KOPT-K1 (cell line): Measurements from ENCODE around the gene GRM8.
"Not testable (repeated sequence)": the region's sequence is repeated elsewhere in the genome, so short reads cannot be mapped to it uniquely, and the experiment has no call there.

Experiments used
- H3K27ac ChIP-seq: fragments of 200-600 bp; sonication (generic); 2 replicates; pipeline ENCODE4 v1.5.1; 2016; ENCODE audit warnings: antibody characterized with exemption, mild to moderate bottlenecking, low read depth, low read length; ENCODE audit not compliant: poor library complexity, severe bottlenecking
- H3K36me3 ChIP-seq: fragments of 200-600 bp; sonication (generic); 2 replicates; pipeline ENCODE4 v1.5.1; 2017; ENCODE audit warnings: antibody characterized with exemption, mild to moderate bottlenecking, low read length, moderate library complexity; ENCODE audit not compliant: insufficient read depth
- H3K9me3 ChIP-seq: fragments of 200-600 bp; sonication (generic); 2 replicates; pipeline ENCODE4 v1.5.1; 2017; ENCODE audit warnings: antibody characterized with exemption, low read length, mild to moderate bottlenecking; ENCODE audit not compliant: insufficient read depth, poor library complexity, severe bottlenecking

Gene GRM8

DNA sequence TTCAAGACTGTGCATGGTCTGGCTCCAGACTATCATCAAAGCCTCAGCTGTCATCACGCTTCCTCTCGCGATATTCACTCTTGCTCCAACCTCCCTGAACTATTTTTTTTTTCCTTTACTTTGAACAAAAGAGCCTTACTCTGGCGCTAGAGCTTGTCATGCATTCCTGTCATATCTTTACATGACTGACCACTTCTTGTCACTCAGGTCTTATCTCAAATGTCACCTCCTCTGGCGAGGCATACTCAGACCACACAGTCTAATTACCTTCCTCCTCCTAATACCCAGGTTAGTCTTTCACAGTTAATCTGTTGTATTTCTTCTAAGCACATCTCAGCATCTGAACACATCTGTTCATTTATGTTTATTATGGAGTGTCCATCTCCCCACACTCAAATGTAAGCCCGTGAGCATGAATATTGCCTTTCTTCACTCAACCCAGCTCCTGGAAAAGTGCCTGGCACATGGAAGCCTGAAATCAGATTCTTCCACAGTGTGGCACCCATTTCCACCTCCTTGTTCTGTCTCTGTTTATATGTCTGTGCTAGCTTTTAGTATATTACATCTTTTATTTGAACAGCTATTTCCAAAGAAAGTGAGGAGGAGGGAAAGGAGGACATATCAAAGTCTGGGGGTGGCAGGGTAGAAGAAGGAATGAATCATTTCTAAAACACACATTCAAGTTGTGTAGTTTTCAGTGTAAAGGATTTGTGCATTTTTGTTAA lies 351.5 kb downstream of the GRM8 start:
- not testable (repeated sequence) for H3K27ac ChIP-seq, H3K36me3 ChIP-seq, H3K9me3 ChIP-seq

DNA sequence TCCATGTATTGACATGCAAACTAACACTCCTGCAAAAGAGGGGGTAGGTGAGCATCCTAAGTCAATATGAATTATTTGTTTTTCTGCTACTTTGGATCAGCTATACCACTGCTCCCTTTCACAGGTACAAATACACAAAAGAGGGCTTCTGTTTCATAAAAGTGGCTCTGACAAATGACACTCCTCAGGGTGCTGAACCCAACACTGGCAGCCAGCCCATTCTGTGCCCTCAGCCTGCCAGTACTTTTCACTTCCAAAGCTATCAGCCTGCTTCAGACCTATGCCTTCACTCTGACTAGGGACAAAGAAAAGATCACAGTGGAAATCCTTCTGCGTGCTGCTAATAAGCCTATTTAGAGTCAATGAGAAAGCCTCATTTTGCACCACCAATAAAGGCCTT lies 364.8 kb downstream of the GRM8 start:
- not testable (repeated sequence) for H3K36me3 ChIP-seq, H3K27ac ChIP-seq, H3K9me3 ChIP-seq

DNA sequence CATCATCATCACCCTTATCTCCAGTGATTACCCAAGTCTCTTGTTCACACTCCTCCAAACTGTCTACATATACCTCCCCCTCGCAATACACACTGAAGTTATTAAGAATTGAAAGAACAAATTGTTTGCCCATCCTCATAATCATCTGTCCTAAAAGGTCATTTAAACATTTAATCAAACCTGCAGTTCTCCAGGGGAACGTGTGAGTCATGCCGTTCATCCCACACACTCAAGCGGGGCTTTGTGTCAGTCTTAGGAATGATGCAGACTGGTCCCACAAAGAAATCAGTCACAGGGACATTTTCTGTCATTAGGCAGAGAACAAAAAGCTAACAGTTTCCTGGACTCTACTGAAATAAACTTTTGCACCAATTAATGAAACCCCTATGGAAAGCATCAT lies 365.2 kb downstream of the GRM8 start:
- H3K36me3 ChIP-seq, H3K9me3 ChIP-seq, H3K27ac ChIP-seq: not testable (repeated sequence)

DNA sequence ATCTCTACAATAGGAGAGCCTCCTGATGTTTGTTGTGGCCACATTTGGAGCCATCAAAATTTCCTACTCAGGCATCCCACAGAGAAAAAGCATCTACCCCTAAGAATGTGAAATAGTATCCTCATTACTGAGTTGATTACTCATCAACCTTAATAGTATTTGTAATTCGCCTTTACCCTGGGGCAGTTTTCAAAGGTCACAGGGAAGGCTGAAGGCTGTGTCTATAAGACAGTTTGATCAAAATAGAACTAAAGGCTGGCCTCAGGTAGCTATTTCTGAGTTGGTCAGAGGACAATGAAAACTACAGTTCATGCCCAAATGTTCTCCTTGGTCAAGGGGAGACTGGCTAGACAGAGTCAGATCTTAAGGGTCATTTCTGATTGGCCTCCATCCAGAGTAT lies 370.0 kb downstream of the GRM8 start:
- not testable (repeated sequence) for H3K27ac ChIP-seq, H3K36me3 ChIP-seq

DNA sequence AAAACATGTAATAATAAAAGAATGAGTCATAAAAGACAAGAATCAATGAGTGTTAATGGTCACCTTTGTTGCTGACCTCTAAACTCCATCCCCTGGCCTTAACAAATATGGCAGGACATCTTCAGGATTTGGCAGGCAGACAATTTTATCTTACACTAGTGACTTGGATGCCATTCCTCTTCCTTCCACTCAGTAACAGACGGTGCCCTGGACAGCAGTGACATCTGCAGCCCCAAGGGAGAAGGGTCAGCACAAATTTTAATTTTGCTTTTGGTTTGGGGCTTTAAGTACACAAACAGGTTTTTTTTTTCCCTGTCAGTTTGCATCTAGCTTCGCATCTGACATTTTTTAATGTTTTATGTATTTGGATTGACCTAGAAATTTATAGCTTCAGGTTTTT lies 370.8 kb downstream of the GRM8 start:
- not testable (repeated sequence) for H3K36me3 ChIP-seq, H3K9me3 ChIP-seq, H3K27ac ChIP-seq

More for the DNA sequence above, 370.0 kb downstream of the GRM8 start:
- H3K9me3 ChIP-seq = not testable (repeated sequence)

DNA sequence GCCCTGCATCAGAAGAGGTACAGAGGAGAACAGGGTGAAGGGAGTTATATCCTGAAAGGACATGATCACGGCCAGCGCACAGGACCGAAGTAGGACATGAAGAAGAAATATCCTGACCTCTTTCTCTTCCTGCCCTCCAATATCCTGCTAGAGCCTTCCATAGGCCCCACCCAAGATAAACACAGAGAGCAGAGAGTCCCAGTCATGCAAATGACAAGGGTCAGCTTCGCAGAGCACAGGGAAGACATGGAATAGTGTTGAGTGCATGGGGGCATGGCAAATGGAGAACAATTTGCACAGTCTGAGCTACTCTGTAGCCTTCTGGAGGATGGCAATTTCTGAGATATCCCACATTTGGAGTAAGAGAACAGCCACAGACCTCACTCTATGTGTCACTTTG lies 371.4 kb downstream of the GRM8 start:
- no peak overlapping the region for H3K27ac ChIP-seq
- H3K9me3 ChIP-seq = no peaks in the 10 kb centered on the region
- H3K36me3 ChIP-seq = no peaks in the 10 kb centered on the region

DNA sequence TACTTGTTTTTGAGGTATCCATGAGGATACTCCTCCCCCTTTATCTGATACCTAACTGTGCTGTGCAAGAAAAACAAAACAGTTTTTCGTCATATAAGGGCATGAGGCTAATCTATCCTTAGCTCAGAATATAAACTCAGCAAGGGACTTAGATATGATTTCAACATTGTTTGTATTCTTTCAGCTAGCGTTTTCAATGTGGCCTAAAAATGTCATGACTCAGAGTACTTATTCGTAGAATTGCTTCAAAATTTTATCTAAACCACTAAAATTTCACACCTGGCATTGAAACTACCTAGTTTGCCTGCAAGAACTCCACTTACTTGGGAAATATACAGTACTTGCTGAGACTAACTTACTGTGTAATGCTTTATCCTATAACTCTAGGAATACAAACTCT lies 376.2 kb downstream of the GRM8 start:
- not testable (repeated sequence) for H3K36me3 ChIP-seq, H3K9me3 ChIP-seq, H3K27ac ChIP-seq

DNA sequence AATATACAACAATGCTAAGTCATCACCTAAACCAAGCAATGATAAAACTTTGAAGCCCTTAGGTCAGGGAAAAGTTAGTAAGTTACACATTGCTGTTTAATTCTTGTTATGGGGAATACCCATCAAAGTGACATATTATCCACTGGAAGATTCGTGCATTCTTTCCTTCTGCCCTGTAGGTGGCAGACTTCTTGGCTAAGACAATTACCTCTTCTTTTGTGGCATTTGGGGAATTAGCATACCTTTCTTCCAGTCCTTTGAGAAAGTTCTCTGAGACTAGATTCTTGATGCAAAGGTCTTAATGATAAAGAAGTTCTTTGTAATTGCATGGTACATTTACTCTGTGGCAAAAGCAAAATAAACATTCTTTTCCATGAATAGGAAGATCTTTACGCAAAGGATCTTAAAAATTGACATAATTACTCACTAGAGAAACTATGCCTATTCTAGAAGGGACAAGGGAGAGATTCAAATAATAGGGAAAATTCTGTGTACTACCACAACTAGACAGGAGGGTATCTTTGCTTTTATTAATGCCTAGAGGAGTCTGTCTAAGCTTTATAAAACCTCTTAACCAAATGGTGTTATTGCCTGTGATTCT lies 395.9 kb downstream of the GRM8 start:
- Histone ChIP-seq H3K36me3 (no peaks in the 10 kb centered on the region), H3K27ac (no peak overlapping the region), H3K9me3 (no peaks in the 10 kb centered on the region)

DNA sequence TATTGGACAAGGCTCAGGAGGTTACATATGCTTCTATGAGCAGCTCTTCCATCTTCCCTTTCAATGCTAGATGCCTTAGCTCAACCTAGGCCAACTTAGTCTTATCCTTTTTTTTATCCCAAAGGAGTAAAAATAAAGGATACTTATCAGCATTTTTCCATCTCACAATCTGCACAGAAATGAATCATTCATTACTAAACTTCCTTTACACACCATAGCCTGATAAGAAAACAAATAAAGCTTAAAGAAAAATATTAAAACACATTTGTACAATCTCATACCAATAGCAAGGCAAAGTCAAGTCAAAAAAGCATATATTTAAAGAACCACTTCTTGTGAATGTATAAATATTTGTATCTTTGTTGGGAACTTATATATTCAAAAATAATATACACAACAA lies 407.4 kb downstream of the GRM8 start:
- no peaks in the 10 kb centered on the region for H3K36me3 ChIP-seq
- H3K27ac ChIP-seq = no peak overlapping the region
- no peaks in the 10 kb centered on the region for H3K9me3 ChIP-seq

DNA sequence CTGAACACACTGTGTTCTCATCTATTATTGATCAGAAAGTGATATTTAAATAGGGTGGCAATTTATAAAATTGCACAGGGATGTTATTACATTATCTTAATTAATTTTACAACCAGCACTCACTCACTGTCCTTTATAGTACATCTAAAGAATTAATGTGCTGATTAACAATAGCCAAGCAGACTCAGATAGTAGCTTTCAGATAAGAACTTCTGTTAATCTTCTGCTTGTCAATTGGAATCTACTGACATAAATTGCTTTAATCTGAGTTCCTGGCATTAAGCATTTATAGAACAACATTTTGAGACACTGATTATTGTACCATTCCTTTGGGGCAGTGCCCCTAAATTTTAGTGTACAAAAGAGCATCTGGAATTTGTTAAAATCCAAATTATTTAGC lies 408.9 kb downstream of the GRM8 start:
- Histone ChIP-seq H3K36me3 (no peaks in the 10 kb centered on the region), H3K9me3 (no peaks in the 10 kb centered on the region), H3K27ac (no peak overlapping the region)

DNA sequence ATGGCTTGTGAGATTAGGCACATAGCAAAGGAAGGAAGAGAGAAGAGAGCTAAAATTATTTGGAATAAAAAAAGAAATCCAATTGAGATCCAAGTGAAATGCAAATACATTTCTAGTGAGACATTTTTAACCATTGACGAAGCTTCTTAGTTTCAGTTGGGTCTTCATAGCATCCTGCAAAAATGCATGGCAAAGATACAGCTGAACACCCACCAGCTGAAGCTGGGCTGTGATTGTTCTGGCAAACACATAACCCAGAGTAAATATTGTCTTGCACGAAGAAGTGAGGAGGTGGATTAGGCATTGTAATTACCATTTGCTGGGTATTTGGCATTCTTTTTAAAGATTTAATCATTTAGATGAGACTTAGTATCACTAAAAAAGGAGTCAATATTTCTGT lies 409.4 kb downstream of the GRM8 start:
- Histone ChIP-seq H3K27ac (no peak overlapping the region), H3K9me3 (no peaks in the 10 kb centered on the region), H3K36me3 (no peaks in the 10 kb centered on the region)

DNA sequence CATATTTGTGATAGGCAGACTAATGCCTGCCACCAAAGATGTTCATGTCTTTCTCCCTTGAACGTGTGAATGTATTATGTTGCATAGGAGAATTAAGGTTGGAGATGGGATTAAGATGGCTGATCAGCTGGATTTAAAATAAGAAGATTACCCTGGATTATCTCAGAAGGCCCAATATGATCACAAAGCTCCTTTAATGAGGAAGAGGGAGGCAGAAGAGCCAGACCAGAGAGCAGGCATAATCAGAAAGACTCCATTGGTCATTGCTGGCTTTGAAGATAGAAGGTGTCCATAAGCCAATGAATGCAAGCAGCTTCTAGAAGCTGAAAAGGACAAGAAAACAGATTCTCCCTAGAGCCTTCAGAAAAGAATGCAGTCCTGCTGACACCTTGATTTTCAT lies 410.3 kb downstream of the GRM8 start:
- no peaks in the 10 kb centered on the region for H3K9me3 ChIP-seq
- no peak overlapping the region for H3K27ac ChIP-seq
- no peaks in the 10 kb centered on the region for H3K36me3 ChIP-seq

DNA sequence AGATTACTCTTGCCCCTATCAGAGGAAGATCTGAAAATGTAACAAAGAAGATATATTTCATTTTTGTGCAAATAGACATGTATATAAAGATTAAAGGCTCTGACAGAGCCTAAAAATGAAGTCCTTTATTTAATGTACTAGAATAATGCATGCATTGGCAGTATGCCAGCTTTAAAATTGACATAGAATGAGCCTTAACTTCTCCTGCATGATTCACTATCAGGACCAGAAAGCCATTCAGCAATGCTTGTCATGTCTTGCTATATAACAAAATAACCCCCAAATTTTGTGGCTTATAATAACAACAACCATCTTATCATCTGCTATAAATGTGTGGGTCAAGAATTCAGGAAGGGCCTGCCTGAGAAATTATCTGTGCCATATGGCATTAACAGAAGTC lies 411.9 kb downstream of the GRM8 start:
- Histone ChIP-seq H3K36me3 (no peaks in the 10 kb centered on the region), H3K9me3 (no peaks in the 10 kb centered on the region), H3K27ac (no peak overlapping the region)

DNA sequence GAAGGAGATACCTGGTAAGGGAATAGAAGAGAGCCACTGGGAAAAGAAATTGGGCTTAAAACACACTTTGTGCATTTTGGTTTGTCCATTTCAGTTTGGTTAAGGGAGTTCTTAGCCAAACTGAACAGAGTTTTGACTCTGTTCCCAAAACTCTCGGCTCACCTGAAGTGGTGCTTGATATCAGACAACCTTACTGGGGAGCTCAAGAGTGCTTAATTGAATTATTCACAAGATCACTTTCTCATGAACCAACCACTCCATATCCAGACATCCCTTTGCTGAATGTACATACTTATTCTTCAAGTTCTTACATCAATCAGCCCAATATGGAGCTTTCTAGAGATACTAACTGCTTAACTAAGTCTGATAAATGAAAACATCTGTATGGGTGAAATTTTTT lies 413.1 kb downstream of the GRM8 start:
- no peaks in the 10 kb centered on the region for H3K36me3 ChIP-seq
- no peaks in the 10 kb centered on the region for H3K9me3 ChIP-seq
- H3K27ac ChIP-seq = no peak overlapping the region

DNA sequence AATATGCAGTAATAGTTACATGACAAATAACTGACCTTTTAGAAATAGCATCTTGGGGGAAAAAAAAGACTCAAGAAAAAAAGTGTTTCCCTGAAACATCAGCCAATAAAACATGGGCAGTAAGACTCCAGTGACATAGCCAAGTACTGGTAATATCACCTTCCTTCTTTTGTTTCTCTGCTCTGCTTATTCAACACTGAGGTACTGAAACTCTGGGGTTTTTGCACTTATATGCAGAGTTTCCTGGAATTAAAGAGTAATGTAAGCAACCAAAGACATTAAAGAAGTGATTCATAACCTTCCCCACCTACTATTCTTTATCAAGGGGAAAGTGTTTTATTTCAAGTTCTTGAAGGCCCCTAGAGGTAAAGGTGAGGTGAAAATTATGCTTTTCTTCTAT lies 414.5 kb downstream of the GRM8 start:
- Histone ChIP-seq H3K27ac (no peak overlapping the region), H3K9me3 (no peaks in the 10 kb centered on the region), H3K36me3 (no peaks in the 10 kb centered on the region)

DNA sequence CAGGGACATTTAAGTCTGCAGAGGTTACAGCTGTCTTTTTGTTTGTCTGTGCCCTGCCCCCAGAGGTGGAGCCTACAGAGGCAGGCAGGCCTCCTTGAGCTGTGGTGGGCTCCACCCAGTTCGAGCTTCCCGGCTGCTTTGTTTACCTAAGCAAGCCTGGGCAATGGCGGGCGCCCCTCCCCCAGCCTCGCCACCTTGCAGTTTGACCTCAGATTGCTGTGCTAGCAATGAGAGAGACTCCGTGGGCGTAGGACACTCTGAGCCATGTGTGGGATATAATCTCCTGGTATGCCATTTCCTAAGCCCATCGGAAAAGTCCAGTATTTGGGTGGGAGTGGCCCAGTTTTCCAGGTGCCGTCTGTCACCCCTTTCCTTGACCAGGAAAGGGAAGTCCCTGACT lies 421.5 kb downstream of the GRM8 start:
- H3K27ac ChIP-seq, H3K36me3 ChIP-seq, H3K9me3 ChIP-seq: not testable (repeated sequence)
